ENCODE measurements around the gene ADCY5.

Gene ADCY5

GRCh38 chr3:123284399-123285010 is 164.4 kb downstream of the ADCY5 start:
- TF ChIP-seq CTCF (IDR thresholded peaks at IDR 0.05; ENCODE audit: borderline replicate concordance, insufficient read depth, low read depth, low read length) = no peak
- H3K4me3 ChIP-seq (ENCODE audit: low read depth, low read length) = no peak overlapping the region

- H3K4me3 ChIP-seq (ENCODE audit: low read depth, low read length) = no peak overlapping the region
- no peak for TF ChIP-seq CTCF (IDR thresholded peaks at IDR 0.05; ENCODE audit: borderline replicate concordance, insufficient read depth, low read depth, low read length)
Measured at GRCh38 chr3:123283657-123284398, 165.1 kb downstream of the ADCY5 start.

GRCh38 chr3:123283074-123283473 is 165.8 kb downstream of the ADCY5 start:
- no peak overlapping the region for H3K4me3 ChIP-seq (ENCODE audit: low read depth, low read length)
- TF ChIP-seq CTCF (IDR thresholded peaks at IDR 0.05; ENCODE audit: borderline replicate concordance, insufficient read depth, low read depth, low read length) = no peak

GRCh38 chr3:123282461-123282860 is 166.4 kb downstream of the ADCY5 start:
- no peak overlapping the region for H3K4me3 ChIP-seq (ENCODE audit: low read depth, low read length)
- TF ChIP-seq CTCF (IDR thresholded peaks at IDR 0.05; ENCODE audit: borderline replicate concordance, insufficient read depth, low read depth, low read length) = no peak

GRCh38 chr3:123281929-123282328 is 167.0 kb downstream of the ADCY5 start:
- no peak for TF ChIP-seq CTCF (IDR thresholded peaks at IDR 0.05; ENCODE audit: borderline replicate concordance, insufficient read depth, low read depth, low read length)
- no peak overlapping the region for H3K4me3 ChIP-seq (ENCODE audit: low read depth, low read length)

GRCh38 chr3:123281406-123281805 is 167.5 kb downstream of the ADCY5 start:
- no peak for TF ChIP-seq CTCF (IDR thresholded peaks at IDR 0.05; ENCODE audit: borderline replicate concordance, insufficient read depth, low read depth, low read length)
- no peak overlapping the region for H3K4me3 ChIP-seq (ENCODE audit: low read depth, low read length)

GRCh38 chr3:123279121-123279520 is 169.8 kb downstream of the ADCY5 start:
- no peak overlapping the region for H3K4me3 ChIP-seq (ENCODE audit: low read depth, low read length)
- TF ChIP-seq CTCF (IDR thresholded peaks at IDR 0.05; ENCODE audit: borderline replicate concordance, insufficient read depth, low read depth, low read length) = no peak
